ENCODE data around the gene NR1D2.

DNA sequence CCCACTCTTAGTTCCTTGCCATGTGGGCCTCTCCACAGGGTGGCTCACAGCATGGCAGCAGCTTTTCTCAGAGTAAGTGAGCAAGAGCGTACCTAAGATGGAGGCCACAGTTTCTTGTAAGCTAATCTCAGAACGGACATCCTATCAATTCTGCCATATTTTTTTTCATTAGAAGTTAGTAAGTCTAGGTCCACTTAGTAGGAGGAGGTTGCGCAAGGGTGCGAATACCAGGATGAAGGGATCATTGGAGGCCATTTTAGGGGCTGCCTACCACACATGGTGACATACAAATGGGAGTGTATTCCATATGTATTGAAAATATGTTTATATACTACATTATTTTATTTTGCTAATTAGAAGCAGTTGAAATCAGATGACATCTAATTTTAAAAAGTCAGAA is 31.5 kb downstream of the NR1D2 start:
- TF ChIP-seq, protein P1, sequence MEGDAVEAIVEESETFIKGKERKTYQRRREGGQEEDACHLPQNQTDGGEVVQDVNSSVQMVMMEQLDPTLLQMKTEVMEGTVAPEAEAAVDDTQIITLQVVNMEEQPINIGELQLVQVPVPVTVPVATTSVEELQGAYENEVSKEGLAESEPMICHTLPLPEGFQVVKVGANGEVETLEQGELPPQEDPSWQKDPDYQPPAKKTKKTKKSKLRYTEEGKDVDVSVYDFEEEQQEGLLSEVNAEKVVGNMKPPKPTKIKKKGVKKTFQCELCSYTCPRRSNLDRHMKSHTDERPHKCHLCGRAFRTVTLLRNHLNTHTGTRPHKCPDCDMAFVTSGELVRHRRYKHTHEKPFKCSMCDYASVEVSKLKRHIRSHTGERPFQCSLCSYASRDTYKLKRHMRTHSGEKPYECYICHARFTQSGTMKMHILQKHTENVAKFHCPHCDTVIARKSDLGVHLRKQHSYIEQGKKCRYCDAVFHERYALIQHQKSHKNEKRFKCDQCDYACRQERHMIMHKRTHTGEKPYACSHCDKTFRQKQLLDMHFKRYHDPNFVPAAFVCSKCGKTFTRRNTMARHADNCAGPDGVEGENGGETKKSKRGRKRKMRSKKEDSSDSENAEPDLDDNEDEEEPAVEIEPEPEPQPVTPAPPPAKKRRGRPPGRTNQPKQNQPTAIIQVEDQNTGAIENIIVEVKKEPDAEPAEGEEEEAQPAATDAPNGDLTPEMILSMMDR (IDR thresholded peaks at IDR 0.05), result no peak
- no peak for TF ChIP-seq POLR2A (IDR thresholded peaks at IDR 0.05)
- TF ChIP-seq POLR2AphosphoS5 (IDR thresholded peaks at IDR 0.05), result no peak

Measured in breast epithelium (tissue), 3 donors.